ENCODE data around the gene SH3RF1.

The SH3RF1 gene

DNA sequence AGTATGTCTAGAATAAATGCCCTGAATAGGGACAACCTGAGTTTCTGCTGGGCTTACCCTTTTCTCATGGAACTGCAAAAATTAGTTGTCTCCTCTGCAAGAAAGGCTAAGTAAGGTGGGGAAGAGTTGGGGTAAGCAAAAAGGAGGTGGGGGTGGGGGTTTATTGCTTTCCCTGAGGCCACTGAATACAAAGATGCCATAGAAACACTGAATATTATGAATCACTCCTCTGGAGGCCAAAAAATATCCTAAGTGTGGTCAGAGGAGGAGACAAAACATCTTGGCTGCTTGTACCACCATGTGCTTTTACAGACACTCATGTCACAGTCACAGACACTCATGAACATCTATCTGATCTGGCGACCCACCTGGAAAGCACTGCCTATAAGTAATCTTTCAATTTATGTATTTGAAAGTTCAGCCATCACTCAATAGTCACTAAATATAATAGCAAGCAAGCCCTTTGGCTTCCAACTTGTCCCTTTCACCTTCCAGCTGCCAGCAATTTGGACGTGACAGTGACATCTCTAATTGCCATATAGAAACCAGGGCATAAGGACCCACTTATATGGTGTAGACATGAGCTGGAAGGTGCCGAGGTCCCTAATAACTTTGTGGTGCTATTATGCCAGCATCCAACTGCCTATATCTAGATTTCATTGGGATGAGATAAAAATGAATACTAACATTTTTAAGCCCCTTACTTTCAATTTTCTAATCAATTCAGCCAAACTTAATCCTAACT is 138.0 kb downstream of the SH3RF1 start:
- H3K4me3 ChIP-seq (ENCODE audit: low read depth, low read length): no peak overlapping the region

DNA sequence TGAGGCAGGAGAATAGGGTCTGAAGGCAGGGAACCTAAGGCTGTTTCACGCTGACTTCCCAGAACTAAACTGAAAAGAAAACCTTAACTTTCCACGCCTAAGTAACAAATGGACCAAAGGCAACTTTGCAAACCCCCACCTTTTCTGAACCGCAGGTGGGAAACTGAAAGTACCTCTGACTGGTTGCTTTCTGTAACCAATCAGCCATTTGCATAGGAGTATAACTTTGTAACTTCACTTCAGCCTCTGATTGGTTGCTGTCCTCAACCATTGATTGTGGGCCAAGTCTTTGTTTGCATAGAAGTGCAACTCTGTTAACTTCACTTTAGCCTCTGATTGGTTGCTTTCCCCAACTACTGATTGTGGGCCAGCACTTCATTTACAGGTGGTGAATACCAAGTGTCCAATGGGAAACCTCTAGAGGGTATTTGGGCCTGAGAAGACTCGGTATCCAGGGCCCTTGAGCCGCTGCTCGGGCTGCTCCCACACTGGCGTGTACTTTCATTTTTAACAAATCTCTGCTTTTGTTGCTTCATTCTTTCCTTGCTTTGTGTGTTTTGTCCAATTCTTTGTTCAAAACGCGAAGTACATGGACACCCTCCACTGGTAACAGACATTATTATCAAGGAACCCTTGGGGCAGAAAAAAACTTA is 139.1 kb downstream of the SH3RF1 start:
- DNase-seq (ENCODE audit: low read depth): no peak

More for the DNA sequence above, 138.0 kb downstream of the SH3RF1 start:
- no peak for DNase-seq (ENCODE audit: low read depth)
- TF ChIP-seq, protein P1, sequence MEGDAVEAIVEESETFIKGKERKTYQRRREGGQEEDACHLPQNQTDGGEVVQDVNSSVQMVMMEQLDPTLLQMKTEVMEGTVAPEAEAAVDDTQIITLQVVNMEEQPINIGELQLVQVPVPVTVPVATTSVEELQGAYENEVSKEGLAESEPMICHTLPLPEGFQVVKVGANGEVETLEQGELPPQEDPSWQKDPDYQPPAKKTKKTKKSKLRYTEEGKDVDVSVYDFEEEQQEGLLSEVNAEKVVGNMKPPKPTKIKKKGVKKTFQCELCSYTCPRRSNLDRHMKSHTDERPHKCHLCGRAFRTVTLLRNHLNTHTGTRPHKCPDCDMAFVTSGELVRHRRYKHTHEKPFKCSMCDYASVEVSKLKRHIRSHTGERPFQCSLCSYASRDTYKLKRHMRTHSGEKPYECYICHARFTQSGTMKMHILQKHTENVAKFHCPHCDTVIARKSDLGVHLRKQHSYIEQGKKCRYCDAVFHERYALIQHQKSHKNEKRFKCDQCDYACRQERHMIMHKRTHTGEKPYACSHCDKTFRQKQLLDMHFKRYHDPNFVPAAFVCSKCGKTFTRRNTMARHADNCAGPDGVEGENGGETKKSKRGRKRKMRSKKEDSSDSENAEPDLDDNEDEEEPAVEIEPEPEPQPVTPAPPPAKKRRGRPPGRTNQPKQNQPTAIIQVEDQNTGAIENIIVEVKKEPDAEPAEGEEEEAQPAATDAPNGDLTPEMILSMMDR (IDR thresholded peaks at IDR 0.05; ENCODE audit: control insufficient read depth, extremely low read depth, insufficient read depth): no peak

DNA sequence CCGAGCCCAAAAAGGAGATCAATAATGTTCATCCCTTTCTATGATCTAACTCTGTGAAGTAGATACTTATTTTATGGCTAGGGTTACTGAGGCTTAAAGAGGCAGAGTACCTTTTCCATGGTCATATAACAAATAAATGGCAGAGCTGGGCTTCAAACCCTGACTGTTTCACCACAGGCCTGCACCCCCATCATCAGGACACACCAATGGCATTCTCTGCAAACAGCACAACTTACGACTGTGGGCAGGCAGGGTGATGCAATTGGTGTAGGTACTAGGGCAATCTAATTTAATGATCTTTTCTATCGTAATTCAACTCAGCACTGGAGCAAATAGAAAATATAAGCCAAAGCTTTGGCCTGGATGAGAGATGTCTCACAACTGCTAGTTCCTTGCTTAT is 141.9 kb downstream of the SH3RF1 start:
- no peak overlapping the region for H3K4me3 ChIP-seq (ENCODE audit: low read depth, low read length)
- no peak for DNase-seq (ENCODE audit: low read depth)
- TF ChIP-seq, protein P1 (IDR thresholded peaks at IDR 0.05; ENCODE audit: control insufficient read depth, extremely low read depth, insufficient read depth): no peak

More for the DNA sequence above, 139.1 kb downstream of the SH3RF1 start:
- TF ChIP-seq, protein P1 (IDR thresholded peaks at IDR 0.05; ENCODE audit: control insufficient read depth, extremely low read depth, insufficient read depth): no peak
- H3K4me3 ChIP-seq (ENCODE audit: low read depth, low read length): no peak overlapping the region

DNA sequence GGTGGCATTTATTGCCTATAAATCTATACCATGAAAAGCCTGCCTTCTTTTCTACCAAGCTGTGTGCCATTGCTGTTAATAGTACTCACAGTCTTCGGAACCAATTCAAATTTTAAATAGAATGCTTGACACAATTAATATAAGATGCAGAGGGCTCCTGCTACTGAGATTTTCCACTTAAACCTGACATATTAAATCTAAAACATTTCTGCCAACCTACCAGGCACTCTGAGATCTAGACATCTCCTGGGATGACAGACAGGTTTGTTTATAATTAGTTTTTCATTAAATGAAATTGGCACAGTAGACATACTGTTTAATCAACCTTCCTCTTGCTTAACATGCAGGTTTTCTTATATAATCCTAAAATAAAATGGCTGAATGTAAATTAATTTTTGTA is 143.4 kb downstream of the SH3RF1 start:
- TF ChIP-seq, protein P1 (IDR thresholded peaks at IDR 0.05; ENCODE audit: control insufficient read depth, extremely low read depth, insufficient read depth): no peak
- DNase-seq (ENCODE audit: low read depth): no peak
- H3K4me3 ChIP-seq (ENCODE audit: low read depth, low read length): no peak overlapping the region

DNA sequence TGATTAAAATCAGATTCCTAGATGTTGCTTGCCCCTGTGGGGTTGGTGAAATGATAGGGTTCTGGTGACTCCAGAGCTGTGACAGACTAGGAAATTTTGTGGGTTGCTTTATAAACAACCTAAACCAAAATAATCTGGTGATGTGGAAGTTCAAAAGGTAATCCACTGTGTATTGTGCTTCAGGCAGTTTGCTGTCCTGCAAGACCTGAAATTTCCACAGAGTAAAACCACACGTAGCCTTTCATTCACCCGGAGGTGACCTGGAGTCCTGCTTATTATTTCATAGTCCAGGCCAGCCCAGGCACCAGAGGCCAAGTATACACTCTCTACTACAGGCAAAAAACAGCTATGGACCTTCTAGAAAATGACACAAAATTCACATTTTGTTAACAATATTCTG is 146.1 kb downstream of the SH3RF1 start:
- TF ChIP-seq, protein P1 (IDR thresholded peaks at IDR 0.05; ENCODE audit: control insufficient read depth, extremely low read depth, insufficient read depth): no peak
- no peak for DNase-seq (ENCODE audit: low read depth)
- no peak overlapping the region for H3K4me3 ChIP-seq (ENCODE audit: low read depth, low read length)

DNA sequence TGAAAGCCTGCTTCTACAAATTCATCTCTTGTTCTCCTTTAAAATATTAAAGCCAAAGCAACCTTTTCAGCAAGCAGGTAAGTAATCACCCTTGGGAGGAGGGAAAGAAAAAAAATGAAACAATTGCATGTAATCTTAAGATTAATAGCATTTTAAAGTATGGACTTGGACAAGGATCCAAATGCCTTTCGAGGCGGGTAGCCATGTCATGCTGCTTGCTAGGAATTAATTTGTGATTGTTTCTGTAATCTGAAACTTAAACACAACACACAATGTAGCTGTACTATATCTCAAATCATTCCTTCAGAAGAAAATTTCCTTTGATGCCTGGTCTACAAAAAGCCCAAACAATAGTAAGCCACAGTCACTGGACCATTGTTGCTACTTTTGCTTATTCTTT is 148.3 kb downstream of the SH3RF1 start:
- no peak for DNase-seq (ENCODE audit: low read depth)
- TF ChIP-seq, protein P1 (IDR thresholded peaks at IDR 0.05; ENCODE audit: control insufficient read depth, extremely low read depth, insufficient read depth): no peak
- no peak overlapping the region for H3K4me3 ChIP-seq (ENCODE audit: low read depth, low read length)

Data from LNCaP clone FGC (cell line).